Breast epithelium (tissue), 3 donors: ENCODE data around the gene TTC22.
"Not testable (repeated sequence)": the region's sequence is repeated elsewhere in the genome, so short reads cannot be mapped to it uniquely, and the experiment has no call there.

Experiments
- CTCF ChIP-seq, 3 donors: fragments of 450-650 bp; IDR thresholded peaks; one replicate each; pipeline ENCODE4 v1.5.1; 2016 to 2017; ENCODE audit warnings: antibody characterized with exemption in 3 of 3, mild to moderate bottlenecking in 3 of 3, moderate library complexity in 3 of 3
- POLR2AphosphoS5 ChIP-seq, 3 donors: sonication (generic); formaldehyde crosslinking; IDR thresholded peaks; one replicate each; pipeline ENCODE4 v1.6.1; 2017; ENCODE audit warnings: antibody characterized with exemption in 3 of 3

DNA sequence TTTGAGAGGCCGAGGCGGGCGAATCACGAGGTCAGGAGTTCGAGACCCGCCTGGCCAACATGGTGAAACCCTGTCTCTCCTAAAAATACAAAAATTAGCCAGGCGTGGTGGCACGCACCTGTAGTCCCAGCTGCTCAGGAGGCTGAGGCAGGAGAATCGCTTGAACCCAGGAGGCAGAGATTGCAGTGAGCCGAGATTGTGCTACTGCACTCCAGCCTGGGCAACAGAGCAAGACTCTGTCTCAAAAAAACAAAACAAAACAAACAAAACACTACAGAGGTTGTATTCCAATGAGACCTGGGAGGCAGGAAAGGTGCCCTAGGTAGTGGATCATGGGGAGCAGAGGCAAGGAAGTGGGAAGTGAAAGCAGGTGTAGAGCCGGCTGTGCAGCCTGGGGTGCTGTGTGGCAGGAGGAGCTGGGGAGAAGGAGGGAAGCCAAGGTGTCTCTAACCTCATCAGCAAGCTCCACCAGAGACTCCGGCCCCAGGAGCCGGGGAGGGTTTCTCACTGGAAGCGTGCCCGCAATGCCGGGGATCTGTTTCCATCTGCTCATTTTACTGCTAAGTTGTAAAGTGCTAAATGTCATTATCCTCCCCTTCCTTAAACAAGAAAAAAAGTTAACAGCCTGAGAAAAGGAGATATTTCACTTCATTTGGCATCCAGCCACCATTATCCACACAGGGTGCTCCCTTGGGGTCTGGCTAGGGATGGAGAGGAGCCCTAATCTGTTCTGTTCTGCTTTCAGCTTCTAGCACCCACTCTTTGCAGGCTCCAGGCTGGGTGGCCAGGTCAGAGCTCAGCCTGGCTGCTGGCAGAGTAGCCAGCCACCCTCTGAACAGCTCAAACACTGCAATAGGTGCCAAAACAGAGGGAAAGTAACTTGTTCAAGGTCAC lies 25.0 kb downstream of the TTC22 start:
- TF ChIP-seq CTCF, POLR2AphosphoS5 (IDR thresholded peaks at IDR 0.05): not testable (repeated sequence)
